Right cardiac atrium (tissue), 5 donors: ENCODE results near the gene EPHB6. TPM values are rescaled to one million over a fixed set of nuclear protein-coding genes. Genes with fewer than 3 reads are reported as not detected.

Source experiments
- ATAC-seq, 2 donors: fragments of 200-7000 bp; cut with Tn5 transposase; one replicate each; pipeline versions ENCODE4 v1.8.0 to v1.9.1; 2020; ENCODE audit warnings: moderate library complexity in 2 of 2, mild to moderate bottlenecking in 1 of 2
- DNase-seq, 3 donors: peaks; one replicate each; pipeline ENCODE4 v3.0.0-alpha.2; 2020
- H3K27ac ChIP-seq: one replicate; pipeline ENCODE4 v1.5.1; 2013; ENCODE audit warnings: mild to moderate bottlenecking, low read length, control low read depth, moderate library complexity
- H3K27me3 ChIP-seq: one replicate; pipeline ENCODE4 v1.6.1; 2013; ENCODE audit not compliant: control insufficient read depth, insufficient read depth
- H3K4me1 ChIP-seq: one replicate; pipeline ENCODE4 v1.6.1; 2013; ENCODE audit warnings: low read length; ENCODE audit not compliant: control insufficient read depth, insufficient read depth
- H3K4me3 ChIP-seq: one replicate; pipeline ENCODE4 v1.5.1; 2013; ENCODE audit warnings: low read length, control low read depth
- H3K9me3 ChIP-seq: one replicate; pipeline ENCODE4 v1.6.1; 2013; ENCODE audit warnings: low read length; ENCODE audit not compliant: control insufficient read depth
- WGBS: extraction: QIAGEN DNeasy Blood & Tissue Kit; methylation state at CpG from one replicate; pipeline ENCODE4 v1.1.7; 2013; 5-methylcytosine and 5-hydroxymethylcytosine counted together
- intact Hi-C, 4 donors: fragments of 100-400 bp; cut with DNase I; formaldehyde crosslinking; loops; one replicate each; pipeline versions ENCODE4 v1.11.0 to v1.14.0; 2022 to 2023
- polyA plus RNA-seq: library from polyadenylated mRNA; stranded (reverse); fragments of 200-250 nt; gene quantifications from one replicate; pipeline ENCODE4 v1.2.3, GENCODE V29; 2013
- total RNA-seq, 4 donors: library from RNA; stranded (reverse); fragmentation: NEBNext Ultra II Directional; extraction: Animal tissue kit (Norgen Biotek cat#: 25700); gene quantifications; one replicate each; pipeline ENCODE4 v1.2.1, GENCODE V29; 2021
- donor health status: healthy with polysubstance abuse.
- donor health status: DM: no; HTN: yes; CAD: no.
- donor health status: DM: no; HTN: no; CAD: no.
- donor health status: DM: no; HTN: yes; CAD: no; lungs with severe emphysema.
- donor health status: DM: yes; HTN: yes; CAD: no.

The EPHB6 gene
- total and polyA plus RNA-seq, 5 donors: 3.8 to 11.3 (median 6.9) TPM

DNA sequence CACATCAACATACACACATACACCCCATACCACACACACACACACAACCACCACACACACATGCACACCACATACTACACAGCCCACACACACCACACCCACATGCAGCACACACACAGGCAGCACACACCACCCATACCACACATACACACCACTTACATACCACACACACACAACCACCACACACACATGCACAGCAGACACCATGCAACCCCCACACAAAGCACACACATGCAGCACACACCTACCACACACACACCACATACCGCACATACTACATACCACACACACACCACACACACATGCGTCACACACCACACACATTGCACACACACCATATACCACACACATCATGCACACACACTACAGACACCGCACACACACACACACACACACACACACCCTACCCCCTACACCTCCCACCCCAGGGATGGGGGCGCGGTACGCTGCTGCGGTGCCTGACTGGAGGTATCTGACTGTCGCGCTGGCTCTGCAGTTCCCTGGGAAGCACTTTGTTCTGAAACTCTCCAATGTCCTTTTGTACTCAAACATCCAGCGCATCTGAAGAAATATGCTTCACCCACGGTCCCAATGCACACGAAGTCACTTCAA, 36.1 kb downstream of the EPHB6 start:
- Histone ChIP-seq H3K27ac (no peak overlapping the region), H3K9me3 (no peaks in the 10 kb centered on the region), H3K4me1 (no peaks in the 10 kb centered on the region), H3K27me3 (no peaks in the 10 kb centered on the region), H3K4me3 (no peak overlapping the region)
- ATAC-seq: no peak
- intact Hi-C loops: no loop called here
- DNase-seq: no peak
- WGBS: 80% methylated on average over 12 of the region's 12 CpGs

DNA sequence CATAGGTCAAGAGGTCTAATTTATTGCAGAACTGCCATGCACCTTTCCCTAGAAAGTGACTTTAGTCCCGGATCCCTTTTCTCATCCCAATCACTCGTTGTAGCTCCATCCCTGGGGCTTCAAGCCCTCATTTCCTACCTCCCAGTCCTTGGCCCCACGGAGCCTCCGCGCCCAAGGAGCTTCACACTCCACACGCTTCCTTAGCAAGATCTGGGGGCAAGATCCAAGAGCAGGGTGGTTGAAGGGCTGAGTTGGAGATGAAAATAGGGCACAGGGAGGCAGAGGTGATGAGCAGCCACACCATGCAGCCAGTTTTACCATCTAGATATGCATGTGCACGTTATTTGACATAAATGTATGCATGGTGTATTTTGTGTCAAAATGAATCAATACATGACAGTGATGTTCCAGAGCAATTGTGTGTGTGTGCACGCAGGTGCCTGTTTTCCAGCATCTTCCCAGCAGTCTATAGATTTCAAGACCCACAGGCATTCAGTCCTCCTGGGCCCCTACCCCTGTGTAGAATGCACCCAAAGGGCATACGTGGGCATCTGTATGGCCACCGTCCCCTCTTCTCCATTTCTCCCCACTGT, 36.7 kb downstream of the EPHB6 start:
- intact Hi-C loops: no loop called here
- Histone ChIP-seq H3K4me1 (no peaks in the 10 kb centered on the region), H3K4me3 (no peak overlapping the region), H3K27ac (no peak overlapping the region), H3K27me3 (no peaks in the 10 kb centered on the region), H3K9me3 (no peaks in the 10 kb centered on the region)
- no peak for DNase-seq
- ATAC-seq: no peak
- WGBS: 81% methylated on average over 10 of the region's 10 CpGs

DNA sequence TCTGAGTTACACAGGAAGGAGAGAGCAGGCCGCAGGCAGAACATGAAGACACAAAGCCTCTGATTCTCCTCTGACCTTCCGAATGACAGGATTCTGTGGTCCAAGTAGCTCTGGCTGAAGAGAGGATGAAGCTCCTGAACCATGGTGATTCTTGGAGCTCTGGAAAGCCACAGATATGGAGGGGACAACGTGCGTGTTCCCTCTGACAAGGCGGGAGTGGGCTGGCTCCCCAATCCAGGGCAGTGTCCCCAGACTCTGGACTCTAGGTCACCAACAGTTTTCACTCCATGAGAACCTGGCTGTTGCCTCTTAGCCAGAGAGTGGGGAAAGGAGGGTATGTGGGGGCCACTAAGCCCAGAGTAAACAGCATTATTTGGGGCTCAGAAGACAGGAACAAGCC, 38.1 kb downstream of the EPHB6 start:
- Histone ChIP-seq H3K27ac (no peak overlapping the region), H3K27me3 (no peaks in the 10 kb centered on the region), H3K4me1 (no peaks in the 10 kb centered on the region), H3K9me3 (no peaks in the 10 kb centered on the region), H3K4me3 (no peak overlapping the region)
- ATAC-seq: no peak
- DNase-seq: no peak
- WGBS: 85% methylated on average over 5 of the region's 5 CpGs
- intact Hi-C loops: no loop called here

DNA sequence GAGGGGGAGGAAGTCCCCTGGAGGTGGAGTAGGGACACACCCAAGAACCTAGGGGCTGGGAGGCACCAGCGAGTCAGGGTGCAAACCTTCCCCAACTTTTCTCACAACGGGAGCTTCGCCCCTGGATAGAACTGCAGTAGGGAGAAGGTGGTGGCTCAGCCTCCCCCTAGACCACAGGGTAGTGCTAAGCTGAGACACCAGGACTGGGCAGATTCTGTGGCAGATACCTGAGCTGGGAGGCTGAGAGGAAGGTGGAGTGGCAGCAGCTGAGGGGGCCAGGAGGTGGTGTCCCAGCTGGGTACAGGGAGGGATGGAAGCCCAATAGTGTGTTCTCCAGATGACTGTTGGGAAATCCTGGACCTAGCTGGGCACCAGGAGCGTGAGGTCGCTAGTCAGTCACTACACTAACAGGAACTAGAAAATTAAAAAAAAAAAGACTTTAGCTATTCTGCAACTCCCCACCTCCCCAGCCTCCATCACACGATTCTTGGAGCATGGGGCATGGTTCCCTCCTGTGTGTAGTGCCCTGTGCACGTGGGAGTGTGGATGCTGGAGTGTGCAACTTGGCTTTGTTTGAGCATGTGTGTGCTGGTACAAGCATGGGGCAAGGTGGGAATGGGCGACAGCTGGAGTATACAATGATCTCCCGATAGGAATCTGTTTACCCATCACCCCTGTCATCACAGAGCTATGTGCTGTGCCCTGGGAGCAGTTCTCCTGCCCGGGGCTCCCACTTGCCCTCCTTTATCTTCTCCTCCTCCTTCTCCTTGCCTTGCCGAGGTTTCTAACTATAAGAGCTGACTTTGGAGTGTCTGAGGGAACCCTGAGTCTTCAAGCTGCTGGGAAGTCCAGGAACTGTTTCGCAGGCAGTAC, 39.5 kb downstream of the EPHB6 start:
- no peak for ATAC-seq
- H3K9me3 ChIP-seq: no peaks in the 10 kb centered on the region
- no peak for DNase-seq
- intact Hi-C loops: no loop called here
- no peak overlapping the region for H3K4me3 ChIP-seq
- 62% methylated on average over 12 of the region's 12 CpGs for WGBS
- no peak overlapping the region for H3K27ac ChIP-seq
- no peaks in the 10 kb centered on the region for H3K4me1 ChIP-seq
- H3K27me3 ChIP-seq: no peaks in the 10 kb centered on the region

DNA sequence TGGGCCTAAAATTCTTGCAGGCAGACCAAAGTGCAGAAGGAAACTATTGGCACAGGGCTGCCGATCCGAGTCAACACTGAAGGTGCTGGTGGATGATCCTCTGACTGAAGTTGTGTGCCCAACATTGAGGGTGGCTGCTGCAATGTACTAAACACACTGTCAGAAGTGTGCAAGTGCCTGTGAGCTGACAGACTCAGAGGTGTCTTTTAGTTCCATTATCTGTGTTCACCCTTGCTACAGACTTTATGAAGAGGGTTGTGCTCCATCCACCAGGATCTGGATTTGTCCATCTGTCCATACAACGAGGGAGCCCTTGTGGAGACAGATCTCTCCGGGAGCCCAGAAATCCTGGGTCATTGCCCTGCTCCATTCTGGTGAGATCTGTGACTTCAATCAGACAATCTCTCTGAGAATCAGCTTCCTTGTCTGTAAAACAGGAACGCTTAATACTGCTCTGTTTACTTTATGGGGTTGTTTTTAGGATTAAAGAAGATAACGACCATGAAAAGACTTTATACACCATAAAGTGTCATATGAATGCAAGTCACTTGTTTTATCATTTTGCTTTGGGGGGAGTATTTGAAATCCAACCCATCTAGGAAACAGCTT, 40.2 kb downstream of the EPHB6 start:
- 59% methylated on average over 6 of the region's 6 CpGs for WGBS
- no peaks in the 10 kb centered on the region for H3K27me3 ChIP-seq
- intact Hi-C loops: no loop called here
- no peaks in the 10 kb centered on the region for H3K4me1 ChIP-seq
- DNase-seq: no peak
- no peaks in the 10 kb centered on the region for H3K9me3 ChIP-seq
- no peak for ATAC-seq
- no peak overlapping the region for H3K4me3 ChIP-seq
- no peak overlapping the region for H3K27ac ChIP-seq

DNA sequence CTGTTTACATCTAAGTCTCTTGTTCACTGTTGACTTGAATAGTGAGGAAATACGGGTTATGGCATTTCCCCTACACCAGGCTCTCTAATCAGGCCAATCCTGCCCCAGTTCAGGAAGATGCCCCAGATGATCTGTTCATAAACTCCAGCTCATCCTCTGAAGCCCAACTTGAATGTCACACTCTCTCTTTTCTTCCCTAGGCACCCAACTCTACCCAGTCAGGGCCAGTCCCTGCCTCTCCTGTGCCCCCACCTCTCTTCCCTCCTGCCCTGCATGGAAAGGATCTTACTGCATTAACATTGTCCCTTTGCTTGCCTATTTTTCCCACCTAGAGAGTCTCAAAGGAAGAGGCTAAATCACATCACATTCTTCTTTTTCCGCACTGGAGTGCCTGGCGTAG, 41.3 kb downstream of the EPHB6 start:
- H3K4me1 ChIP-seq: no peaks in the 10 kb centered on the region
- no peak overlapping the region for H3K27ac ChIP-seq
- DNase-seq (no peak), ATAC-seq (no peak)
- intact Hi-C loops: no loop called here
- WGBS: 85% methylated on average over 3 of the region's 3 CpGs
- no peaks in the 10 kb centered on the region for H3K9me3 ChIP-seq
- no peaks in the 10 kb centered on the region for H3K27me3 ChIP-seq
- no peak overlapping the region for H3K4me3 ChIP-seq

DNA sequence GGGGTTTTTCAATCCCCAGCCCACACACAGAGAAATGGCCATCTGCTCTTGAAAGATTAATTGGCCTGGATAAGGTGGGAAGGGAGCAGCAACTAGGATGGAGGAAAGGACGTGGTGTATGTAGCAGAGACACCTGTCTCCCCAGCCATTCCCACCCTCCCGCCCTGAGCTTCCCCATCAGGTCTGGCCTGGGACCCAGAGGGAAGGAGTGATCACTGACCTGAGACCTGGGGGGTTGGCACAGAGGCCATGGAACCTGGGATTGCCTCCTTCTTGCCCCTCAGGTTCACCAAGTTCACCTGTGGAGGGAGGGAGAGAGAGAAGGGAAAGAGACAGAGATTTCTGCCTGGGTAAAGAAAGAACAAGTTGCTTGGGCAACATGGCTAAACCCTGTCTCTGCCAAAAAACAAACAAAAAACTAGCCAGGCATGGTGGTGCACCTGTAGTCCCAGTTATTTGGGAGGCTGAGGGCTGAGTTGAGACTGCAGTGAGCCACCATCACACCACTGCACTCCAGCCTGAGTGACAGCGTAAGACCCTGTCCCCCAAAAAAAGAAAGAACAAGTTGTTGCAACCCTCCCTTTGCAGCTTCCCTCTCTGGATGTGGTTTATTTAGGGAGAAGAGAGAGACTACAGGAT, 42.0 kb downstream of the EPHB6 start:
- ATAC-seq: no peak
- no peaks in the 10 kb centered on the region for H3K9me3 ChIP-seq
- H3K27ac ChIP-seq: no peak overlapping the region
- no peak overlapping the region for H3K4me3 ChIP-seq
- intact Hi-C loops: no loop called here
- H3K27me3 ChIP-seq: no peaks in the 10 kb centered on the region
- 82% methylated on average over 3 of the region's 3 CpGs for WGBS
- no peak for DNase-seq
- no peaks in the 10 kb centered on the region for H3K4me1 ChIP-seq

DNA sequence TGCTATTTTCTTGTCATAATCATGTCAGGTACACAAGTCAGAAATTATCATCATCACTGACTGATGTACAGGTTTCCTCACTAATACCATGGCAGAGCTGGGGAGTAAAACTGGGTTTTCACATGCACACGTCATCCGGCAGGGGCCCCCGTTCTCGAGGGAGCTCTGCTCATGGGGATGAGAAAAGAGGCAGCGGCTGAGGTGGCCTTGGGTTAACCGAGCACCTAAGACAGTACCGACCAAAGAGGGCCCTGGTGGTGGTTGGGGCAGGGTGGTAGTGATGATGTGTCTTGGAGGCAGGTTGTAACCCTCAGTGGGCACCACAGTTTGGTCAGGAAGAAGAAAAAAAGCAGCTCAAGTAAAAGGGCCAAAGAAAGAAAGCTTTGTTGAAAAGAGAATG, 42.8 kb downstream of the EPHB6 start:
- no peak overlapping the region for H3K4me3 ChIP-seq

DNA sequence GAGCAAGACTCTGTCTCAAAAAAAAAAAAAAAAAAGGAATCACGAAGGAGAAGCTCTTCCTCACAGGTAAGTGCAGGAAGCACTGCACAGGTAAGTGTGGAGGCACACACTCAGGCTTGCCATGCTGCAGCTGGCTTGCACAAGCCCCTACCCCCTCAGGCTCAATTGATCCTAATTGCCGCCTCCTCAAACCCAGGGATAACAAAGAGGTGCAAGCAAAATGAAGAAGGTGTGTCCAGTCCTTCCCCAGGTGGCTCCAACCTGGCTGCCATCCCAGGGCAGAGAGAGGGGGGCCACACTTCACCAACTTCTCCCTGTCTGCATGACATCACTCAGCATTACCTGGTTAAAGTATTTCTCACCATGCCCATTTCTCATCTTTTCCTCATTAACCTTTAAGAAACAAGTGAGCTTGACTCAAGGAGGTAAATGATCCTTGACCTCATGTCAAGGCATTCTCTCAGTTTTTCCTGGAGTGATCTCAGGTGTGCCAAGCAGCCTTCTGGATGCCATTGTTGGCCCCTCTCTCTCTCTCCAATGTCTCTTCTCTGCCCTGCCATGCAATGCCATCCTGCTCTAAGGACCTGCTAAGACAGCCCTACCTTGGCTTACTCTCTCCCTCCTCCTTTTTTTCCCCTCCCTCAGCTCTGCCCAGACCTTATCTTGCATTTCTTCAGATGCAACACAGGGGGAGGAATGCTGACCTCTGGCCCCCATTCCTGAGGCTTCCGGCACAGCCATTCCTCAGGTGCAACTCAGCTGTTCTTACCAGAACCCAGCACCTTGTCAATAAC, 43.7 kb downstream of the EPHB6 start:
- DNase-seq (no peak), ATAC-seq (no peak)
- Histone ChIP-seq H3K27ac (no peak overlapping the region), H3K4me1 (no peaks in the 10 kb centered on the region), H3K4me3 (no peak overlapping the region), H3K9me3 (no peaks in the 10 kb centered on the region), H3K27me3 (no peaks in the 10 kb centered on the region)
- 60% methylated on average over 3 of the region's 3 CpGs for WGBS
- intact Hi-C loops: no loop called here

More for the DNA sequence above, 42.8 kb downstream of the EPHB6 start:
- no peaks in the 10 kb centered on the region for H3K4me1 ChIP-seq
- no peaks in the 10 kb centered on the region for H3K9me3 ChIP-seq
- DNase-seq (no peak), ATAC-seq (no peak)
- no peak overlapping the region for H3K27ac ChIP-seq
- H3K27me3 ChIP-seq: no peaks in the 10 kb centered on the region
- 85% methylated on average over 7 of the region's 7 CpGs for WGBS
- intact Hi-C loops: no loop called here

DNA sequence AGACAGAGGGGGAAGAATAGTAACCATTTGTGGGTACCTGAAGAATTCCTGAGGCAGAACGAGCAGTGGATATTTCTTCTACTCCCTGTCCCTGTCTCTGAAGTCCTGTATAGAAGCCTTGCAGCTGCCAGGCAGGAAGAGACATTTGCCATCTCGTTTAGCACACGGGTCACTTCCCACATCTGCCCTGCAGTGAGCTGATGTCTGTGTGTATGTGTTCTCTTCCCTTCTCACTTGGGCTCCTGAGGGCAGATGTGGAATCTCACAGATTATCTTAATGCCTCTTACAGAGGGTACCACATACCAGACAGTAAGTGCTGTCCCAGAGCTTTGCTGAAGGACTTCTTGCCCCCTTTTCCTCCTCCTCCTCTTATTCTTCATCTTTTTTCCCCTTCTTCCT, 44.8 kb downstream of the EPHB6 start:
- ATAC-seq (no peak), DNase-seq (no peak)
- Histone ChIP-seq H3K27ac (no peak overlapping the region), H3K27me3 (no peaks in the 10 kb centered on the region), H3K4me3 (no peak overlapping the region), H3K4me1 (no peaks in the 10 kb centered on the region), H3K9me3 (no peaks in the 10 kb centered on the region)
- WGBS: 20% methylated on average over 3 of the region's 3 CpGs
- intact Hi-C loops: no loop called here
